Measurements from ENCODE around the gene ADAMTS19.

DNA sequence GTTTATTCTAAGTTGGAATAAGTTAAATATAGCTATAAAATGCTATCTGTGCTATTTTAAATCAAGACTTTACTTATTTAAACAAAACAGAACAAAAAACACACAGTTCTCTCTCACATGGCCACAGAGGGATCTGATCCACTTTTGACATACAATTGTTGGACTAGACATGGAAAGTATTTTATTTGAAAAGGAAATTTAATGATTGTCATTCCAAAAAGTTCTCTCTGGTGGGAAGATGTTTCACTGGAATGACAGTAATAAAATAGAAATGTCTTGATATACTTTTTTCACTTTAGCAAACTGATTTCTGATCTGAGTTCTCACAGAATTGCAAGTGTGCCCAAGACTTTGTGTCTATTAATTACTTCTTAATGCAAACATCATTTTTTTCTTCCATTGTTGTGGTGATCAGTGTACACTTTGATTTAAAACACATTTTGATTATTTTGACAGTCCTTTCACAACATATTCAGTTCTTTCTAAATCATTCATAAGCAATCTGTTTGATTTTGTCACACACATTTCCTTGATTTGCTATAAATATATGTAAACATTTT lies 257.7 kb downstream of the ADAMTS19 start:
- TF ChIP-seq, protein P1, sequence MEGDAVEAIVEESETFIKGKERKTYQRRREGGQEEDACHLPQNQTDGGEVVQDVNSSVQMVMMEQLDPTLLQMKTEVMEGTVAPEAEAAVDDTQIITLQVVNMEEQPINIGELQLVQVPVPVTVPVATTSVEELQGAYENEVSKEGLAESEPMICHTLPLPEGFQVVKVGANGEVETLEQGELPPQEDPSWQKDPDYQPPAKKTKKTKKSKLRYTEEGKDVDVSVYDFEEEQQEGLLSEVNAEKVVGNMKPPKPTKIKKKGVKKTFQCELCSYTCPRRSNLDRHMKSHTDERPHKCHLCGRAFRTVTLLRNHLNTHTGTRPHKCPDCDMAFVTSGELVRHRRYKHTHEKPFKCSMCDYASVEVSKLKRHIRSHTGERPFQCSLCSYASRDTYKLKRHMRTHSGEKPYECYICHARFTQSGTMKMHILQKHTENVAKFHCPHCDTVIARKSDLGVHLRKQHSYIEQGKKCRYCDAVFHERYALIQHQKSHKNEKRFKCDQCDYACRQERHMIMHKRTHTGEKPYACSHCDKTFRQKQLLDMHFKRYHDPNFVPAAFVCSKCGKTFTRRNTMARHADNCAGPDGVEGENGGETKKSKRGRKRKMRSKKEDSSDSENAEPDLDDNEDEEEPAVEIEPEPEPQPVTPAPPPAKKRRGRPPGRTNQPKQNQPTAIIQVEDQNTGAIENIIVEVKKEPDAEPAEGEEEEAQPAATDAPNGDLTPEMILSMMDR (IDR thresholded peaks at IDR 0.05): no peak
- no peak for TF ChIP-seq POLR2A (IDR thresholded peaks at IDR 0.05)
